Measurements from ENCODE around the gene B3GNT5.

B3GNT5 gene

GRCh38 chr3:183317886-183318865 lies 65.1 kb downstream of the B3GNT5 start:
- Histone ChIP-seq H3K36me3 (ENCODE audit: control insufficient read depth, low read length) (no peaks in the 10 kb centered on the region), H4K20me1 (ENCODE audit: control insufficient read depth, insufficient read depth, low read depth, low read length) (no peaks in the 10 kb centered on the region), H3K9me2 (replicated peaks; ENCODE audit: control insufficient read depth, low read length) (no peaks in the 10 kb centered on the region), H3K9me3 (ENCODE audit: control insufficient read depth, insufficient read depth, low read length) (no peaks in the 10 kb centered on the region), H3K79me2 (ENCODE audit: control insufficient read depth, low read length) (no peaks in the 10 kb centered on the region), H3K4me2 (ENCODE audit: low read length) (no peak overlapping the region), H3F3A (ENCODE audit: control insufficient read depth, insufficient read depth) (no peaks in the 10 kb centered on the region), H3K27ac (ENCODE audit: low read depth, low read length) (no peak overlapping the region), H3K27me3 (ENCODE audit: control insufficient read depth, low read length) (0 out of 2 replicates have a peak, but pooled peaks cover 5% of the 10 kb centered on the region), H3K4me3 (ENCODE audit: low read length) (no peak overlapping the region), H3K4me1 (ENCODE audit: control insufficient read depth, low read length) (no peaks in the 10 kb centered on the region)
- TF ChIP-seq EZH2phosphoT487 (IDR thresholded peaks at IDR 0.05; ENCODE audit: borderline replicate concordance, low read length) (no peak), CTCF (IDR thresholded peaks at IDR 0.05; ENCODE audit: low read depth, low read length, poor library complexity, severe bottlenecking) (no peak)

GRCh38 chr3:183318877-183319276 lies 65.8 kb downstream of the B3GNT5 start:
- H4K20me1 ChIP-seq (ENCODE audit: control insufficient read depth, insufficient read depth, low read depth, low read length), result no peaks in the 10 kb centered on the region
- no peaks in the 10 kb centered on the region for H3K9me2 ChIP-seq (replicated peaks; ENCODE audit: control insufficient read depth, low read length)
- H3K79me2 ChIP-seq (ENCODE audit: control insufficient read depth, low read length), result no peaks in the 10 kb centered on the region
- no peaks in the 10 kb centered on the region for H3K4me1 ChIP-seq (ENCODE audit: control insufficient read depth, low read length)
- H3K36me3 ChIP-seq (ENCODE audit: control insufficient read depth, low read length), result no peaks in the 10 kb centered on the region
- no peak overlapping the region for H3K4me2 ChIP-seq (ENCODE audit: low read length)
- H3K4me3 ChIP-seq (ENCODE audit: low read length), result no peak overlapping the region
- no peak for TF ChIP-seq CTCF (IDR thresholded peaks at IDR 0.05; ENCODE audit: low read depth, low read length, poor library complexity, severe bottlenecking)
- 0 out of 2 replicates have a peak, but pooled peaks cover 5% of the 10 kb centered on the region for H3K27me3 ChIP-seq (ENCODE audit: control insufficient read depth, low read length)
- no peaks in the 10 kb centered on the region for H3K9me3 ChIP-seq (ENCODE audit: control insufficient read depth, insufficient read depth, low read length)
- no peaks in the 10 kb centered on the region for H3F3A ChIP-seq (ENCODE audit: control insufficient read depth, insufficient read depth)
- no peak overlapping the region for H3K27ac ChIP-seq (ENCODE audit: low read depth, low read length)

GRCh38 chr3:183319371-183319770 lies 66.3 kb downstream of the B3GNT5 start:
- Histone ChIP-seq H3K27ac (ENCODE audit: low read depth, low read length) (no peak overlapping the region), H3K9me3 (ENCODE audit: control insufficient read depth, insufficient read depth, low read length) (no peaks in the 10 kb centered on the region), H3K79me2 (ENCODE audit: control insufficient read depth, low read length) (no peaks in the 10 kb centered on the region), H3K4me3 (ENCODE audit: low read length) (no peak overlapping the region), H3K4me2 (ENCODE audit: low read length) (no peak overlapping the region), H4K20me1 (ENCODE audit: control insufficient read depth, insufficient read depth, low read depth, low read length) (no peaks in the 10 kb centered on the region), H3K9me2 (replicated peaks; ENCODE audit: control insufficient read depth, low read length) (no peaks in the 10 kb centered on the region), H3K36me3 (ENCODE audit: control insufficient read depth, low read length) (no peaks in the 10 kb centered on the region), H3K27me3 (ENCODE audit: control insufficient read depth, low read length) (0 out of 2 replicates have a peak, but pooled peaks cover 5% of the 10 kb centered on the region), H3F3A (ENCODE audit: control insufficient read depth, insufficient read depth) (no peaks in the 10 kb centered on the region), H3K4me1 (ENCODE audit: control insufficient read depth, low read length) (no peaks in the 10 kb centered on the region)
- no peak for TF ChIP-seq EZH2phosphoT487 (IDR thresholded peaks at IDR 0.05; ENCODE audit: borderline replicate concordance, low read length)
- no peak for TF ChIP-seq CTCF (IDR thresholded peaks at IDR 0.05; ENCODE audit: low read depth, low read length, poor library complexity, severe bottlenecking)
